HepG2 (cell line): Measurements from ENCODE around the gene CTNND1. TPM values are rescaled to one million over a fixed set of nuclear protein-coding genes. Genes with fewer than 3 reads are reported as not detected.
A peak's percentile ranks its signal among the peaks of the same experiment; 100 is the strongest.

Experiments used
- ATAC-seq: fragments of 200-7000 bp; cut with Tn5 transposase; 3 replicates; pipeline ENCODE4 v1.9.1; 2020; ENCODE audit warnings: mild to moderate bottlenecking, moderate library complexity
- BruUV-seq: library from RNA; stranded (reverse); fragments of 400-500 nt; replicated peaks from 2 replicates; lab custom pipeline; 2021; lab: Mats Ljungman, UMichigan
- CTCF ChIA-PET: fragments of 300-600 bp; formaldehyde crosslinking; extraction: SDS; loops from one replicate; lab custom pipeline; 2021; ENCODE audit warnings: low total read pairs, inconsistent platforms, low intra/inter-chr PET ratio; lab: Yijun Ruan, JAX
- POLR2A ChIA-PET: fragments of 350-600 bp; sonication (Branson Sonifier 250); formaldehyde crosslinking; loops from one replicate; lab custom pipeline; 2020; ENCODE audit warnings: antibody characterized with exemption, inconsistent platforms; lab: Yijun Ruan, JAX
- DNase-seq: peaks from one replicate; pipeline ENCODE4 v3.0.0-alpha.2; 2015; ENCODE audit warnings: low spot score
- FAIRE-seq: peaks from 3 replicates; lab custom pipeline; 2011; peaks lifted over from hg19 to GRCh38; lab: Jason Lieb, UNC
- H2AFZ ChIP-seq: one replicate; pipeline ENCODE4 v1.6.1; 2011; ENCODE audit warnings: low read length, inconsistent platforms
- H3K27ac ChIP-seq: fragments of 300-600 bp; 3 replicates; pipeline ENCODE4 v1.8.0; 2011; ENCODE audit warnings: mixed run types, mild to moderate bottlenecking, mixed read lengths, low read length, inconsistent platforms; ENCODE audit not compliant: insufficient read depth; ENCODE audit errors: extremely low read length
- H3K27me3 ChIP-seq, 2 experiments: fragments of 200-600 bp in 1 of 2; 2 replicates in 1 of 2; 3 replicates in 1 of 2; pipeline versions ENCODE4 v1.6.0 to v1.8.0; 2011; ENCODE audit warnings: low read length in 2 of 2, mild to moderate bottlenecking in 2 of 2, moderate library complexity in 2 of 2, inconsistent platforms in 1 of 2; ENCODE audit not compliant: insufficient read depth in 2 of 2, control insufficient read depth in 1 of 2
- H3K36me3 ChIP-seq, 2 experiments: fragments of 200-600 bp in 1 of 2; replicated peaks in 1 of 2; 2 replicates in 1 of 2; 3 replicates in 1 of 2; pipeline versions ENCODE4 v1.5.1 to v1.8.0; 2011; ENCODE audit warnings: low read length in 2 of 2, inconsistent platforms in 1 of 2; ENCODE audit not compliant: insufficient read depth in 2 of 2, control insufficient read depth in 1 of 2
- H3K4me1 ChIP-seq: 2 replicates; pipeline ENCODE4 v1.5.1; 2012; ENCODE audit warnings: low read length, inconsistent platforms; ENCODE audit not compliant: insufficient read depth
- H3K4me2 ChIP-seq: 2 replicates; pipeline ENCODE4 v1.6.0; 2011; ENCODE audit warnings: low read depth, low read length, inconsistent platforms
- H3K4me3 ChIP-seq, 3 experiments: fragments of 200-600 bp in 1 of 3; sonication (generic), shearing (Covaris generic) in 1 of 3; replicated peaks in 1 of 3; 2 replicates each; pipeline ENCODE4 v1.5.1; 2011 to 2016; ENCODE audit warnings: low read length in 3 of 3, inconsistent platforms in 2 of 3, low read depth in 2 of 3, mild to moderate bottlenecking in 2 of 3, control low read depth in 1 of 3, mixed read lengths in 1 of 3; ENCODE audit not compliant: insufficient read depth in 1 of 3
- H3K79me2 ChIP-seq: one replicate; pipeline ENCODE4 v1.6.1; 2011; ENCODE audit warnings: low read length, inconsistent platforms; ENCODE audit not compliant: insufficient read depth
- H3K9ac ChIP-seq: 2 replicates; pipeline ENCODE4 v1.6.0; 2011; ENCODE audit warnings: mild to moderate bottlenecking, low read depth, low read length, inconsistent platforms; ENCODE audit not compliant: insufficient read depth
- H3K9me3 ChIP-seq: 2 replicates; pipeline ENCODE4 v1.5.1; 2012; ENCODE audit warnings: mild to moderate bottlenecking, low read length
- H4K20me1 ChIP-seq: 2 replicates; pipeline ENCODE4 v1.6.0; 2011; ENCODE audit warnings: inconsistent platforms, mild to moderate bottlenecking, low read length, moderate library complexity; ENCODE audit not compliant: insufficient read depth
- FOXP1 ChIP-seq, 2 experiments: fragments of 450-650 bp in 1 of 2; IDR thresholded peaks; 2 replicates each; pipeline ENCODE4 v1.6.1; 2017 to 2018; ENCODE audit warnings: antibody characterized with exemption in 1 of 2
- GATAD2A ChIP-seq: IDR thresholded peaks from 2 replicates; pipeline ENCODE4 v1.6.1; 2016
- HDAC2 ChIP-seq: sonication (generic); formaldehyde crosslinking; IDR thresholded peaks from 2 replicates; pipeline ENCODE4 v1.4.0; 2020; ENCODE audit warnings: missing genetic modification reagents
- REPIN1 ChIP-seq: sonication (generic); formaldehyde crosslinking; IDR thresholded peaks from 2 replicates; pipeline ENCODE4 v1.8.0; 2022; ENCODE audit warnings: missing genetic modification reagents, low read depth, mild to moderate bottlenecking, borderline replicate concordance
- SALL1 ChIP-seq: sonication (generic); formaldehyde crosslinking; IDR thresholded peaks from 2 replicates; pipeline ENCODE4 v1.8.0; 2022; ENCODE audit warnings: mild to moderate bottlenecking, missing genetic modification reagents
- SMAD3 ChIP-seq: sonication (generic); formaldehyde crosslinking; IDR thresholded peaks from 2 replicates; pipeline ENCODE4 v1.4.0; 2020; ENCODE audit warnings: missing genetic modification reagents
- SOX13 ChIP-seq, 3 experiments: fragments of 450-650 bp in 1 of 3; sonication (generic) in 1 of 3; formaldehyde crosslinking in 1 of 3; IDR thresholded peaks in 2 of 3; conservative IDR thresholded peaks in 1 of 3; 2 replicates each; pipeline versions ENCODE4 v1.5.0 to v1.6.1; 2016 to 2020; ENCODE audit warnings: antibody characterized with exemption in 1 of 3, mild to moderate bottlenecking in 1 of 3, missing compliant biosample characterization in 1 of 3, missing genetic modification reagents in 1 of 3, moderate library complexity in 1 of 3
- TARDBP ChIP-seq: sonication (generic); formaldehyde crosslinking; IDR thresholded peaks from 2 replicates; pipeline ENCODE4 v1.8.0; 2022; ENCODE audit warnings: mild to moderate bottlenecking, missing genetic modification reagents
- ZNF460 ChIP-seq: sonication (generic); formaldehyde crosslinking; IDR thresholded peaks from 2 replicates; pipeline ENCODE4 v1.5.1; 2020; ENCODE audit warnings: missing genetic modification reagents, mild to moderate bottlenecking, borderline replicate concordance
- WGBS: methylation state at CpG from one replicate; pipeline ENCODE4 v1.1.6; 2017; ENCODE audit warnings: low lambda C conversion rate; 5-methylcytosine and 5-hydroxymethylcytosine counted together
- in situ Hi-C: cut with HindIII; loops from 2 replicates; pipeline ENCODE4 v1.10.0; 2017; ENCODE audit warnings: low pct_unique_long_range_greater_than_20kb; ENCODE audit not compliant: extremely low pct_ligation_motif_present
- intact Hi-C: fragments of 100-400 bp; cut with micrococcal nuclease; formaldehyde crosslinking; loops from one replicate; pipeline ENCODE4 v1.10.0; 2022; ENCODE audit not compliant: unreplicated experiment
- polyA plus RNA-seq, 8 experiments: library from polyadenylated mRNA; depleted of rRNA in 3 of 8; stranded (reverse) in 7 of 8; unstranded in 1 of 8; fragments of >200 nt; fragmentation: Illumina TruSeq in 4 of 8; extraction: Trizol in 4 of 8; gene quantifications; 2 replicates each; pipeline versions ENCODE4 v1.2.1 to v1.2.3, GENCODE V29; 2011 to 2016; ENCODE audit warnings: low read depth in 4 of 8, missing spikeins in 1 of 8, mixed read lengths in 1 of 8; ENCODE audit not compliant: insufficient read depth in 1 of 8
- total RNA-seq, 5 experiments: library from RNA; depleted of rRNA; stranded (reverse); fragments of >200 nt; fragmentation: Illumina TruSeq; extraction: Trizol; gene quantifications; 2 replicates each; pipeline ENCODE4 v1.2.3, GENCODE V29; 2016; ENCODE audit warnings: low read depth in 1 of 5
- TF ChIP-seq, protein P1 (sequence below): IDR thresholded peaks from 2 replicates; pipeline ENCODE4 v1.4.0; 2020; ENCODE audit warnings: mild to moderate bottlenecking, missing genetic modification reagents
- TF ChIP-seq, protein P2 (sequence below): sonication (generic); formaldehyde crosslinking; conservative IDR thresholded peaks from 2 replicates; pipeline ENCODE4 v1.4.0; 2020; ENCODE audit warnings: mild to moderate bottlenecking, missing genetic modification reagents, moderate library complexity
- TF ChIP-seq, protein P3 (sequence below): sonication (generic); formaldehyde crosslinking; IDR thresholded peaks from 2 replicates; pipeline ENCODE4 v1.4.0; 2020; ENCODE audit warnings: missing genetic modification reagents

Gene CTNND1
- total and polyA plus RNA-seq, 2 of the 13 experiments (the other 11 are each of a cell fraction or from before 2014, with no cell fraction given), result 117 to 128 TPM

DNA sequence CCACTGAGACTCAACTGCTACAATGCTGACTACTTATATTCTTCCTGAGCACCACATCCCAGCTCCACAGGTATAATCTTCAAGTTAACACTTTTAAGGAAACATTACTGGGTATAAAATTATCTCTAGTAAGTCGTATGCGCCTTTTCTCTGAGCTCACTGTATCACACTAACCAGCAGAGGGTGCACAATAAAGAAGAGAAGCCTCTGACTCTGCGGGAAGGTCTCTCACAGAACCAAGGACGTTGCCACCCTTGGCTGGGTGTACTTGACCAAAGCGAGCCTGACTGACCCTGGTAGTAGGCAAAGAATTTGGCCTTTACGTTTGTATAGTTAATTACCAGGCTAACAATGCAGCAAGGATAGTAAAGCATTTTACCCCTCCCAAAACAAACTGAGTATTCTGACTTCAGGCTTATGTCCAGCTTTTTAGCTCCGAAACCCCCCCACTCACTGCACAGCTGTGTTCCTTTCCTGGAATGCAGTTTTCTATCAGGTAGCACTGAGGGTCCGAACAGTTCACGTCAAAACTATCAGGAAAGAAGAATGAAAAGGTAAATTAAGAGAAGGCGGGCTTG lies 9.8 kb upstream of the CTNND1 start, which contains the start of gene BTBD18:
Gene BTBD18, minus strand, starts transcription at position 144 of the 578 bp plus-strand sequence. CDS start 631 bp downstream, outside the sequence.
- no peak within 1 kb of the TSS for H3K4me3 ChIP-seq
- ChIA-PET CTCF (interaction anchor here (1.5 to 3.1 kb wide), 2 partner anchors 49 to 761 kb away, joined by 5 to 47 read pairs; no protein-coding TSS in a partner anchor), POLR2A (interaction anchor here (0.5 to 2.9 kb wide), 6 partner anchors 10 to 1800 kb away, joined by 3 to 19 read pairs (median 10); partner anchors contain the start of genes CTNND1 and SELENOH)
- no peaks in the 10 kb centered on the region for H3K27me3 ChIP-seq
- no peaks in the 10 kb centered on the region for H3K79me2 ChIP-seq
- H3K27ac ChIP-seq, result peak within 1 kb of the TSS; percentile 31
- intact Hi-C loops, result loop anchor here (1.0 kb wide), 1 partner anchor 49 kb away; no protein-coding TSS in a partner anchor
- H3K36me3 ChIP-seq, result no peaks in the 10 kb centered on the region
- no TSS peak for BruUV-seq
- ATAC-seq (peak; percentile 94), FAIRE-seq (peak; percentile 83), DNase-seq (peak; percentile 83)
- H4K20me1 ChIP-seq, result no peaks in the 10 kb centered on the region
- peaks cover 26% of the 10 kb centered on the region for H3K4me1 ChIP-seq
- no peaks in the 10 kb centered on the region for H3K9me3 ChIP-seq
- 45% methylated on average over 10 of the region's 10 CpGs for WGBS
- in situ Hi-C loops, result no loop called here
- H3K4me2 ChIP-seq, result no peak within 1 kb of the TSS
- no peak within 1 kb of the TSS for H3K9ac ChIP-seq
- no peak within 1 kb of the TSS for H2AFZ ChIP-seq
- TF ChIP-seq, protein P1, sequence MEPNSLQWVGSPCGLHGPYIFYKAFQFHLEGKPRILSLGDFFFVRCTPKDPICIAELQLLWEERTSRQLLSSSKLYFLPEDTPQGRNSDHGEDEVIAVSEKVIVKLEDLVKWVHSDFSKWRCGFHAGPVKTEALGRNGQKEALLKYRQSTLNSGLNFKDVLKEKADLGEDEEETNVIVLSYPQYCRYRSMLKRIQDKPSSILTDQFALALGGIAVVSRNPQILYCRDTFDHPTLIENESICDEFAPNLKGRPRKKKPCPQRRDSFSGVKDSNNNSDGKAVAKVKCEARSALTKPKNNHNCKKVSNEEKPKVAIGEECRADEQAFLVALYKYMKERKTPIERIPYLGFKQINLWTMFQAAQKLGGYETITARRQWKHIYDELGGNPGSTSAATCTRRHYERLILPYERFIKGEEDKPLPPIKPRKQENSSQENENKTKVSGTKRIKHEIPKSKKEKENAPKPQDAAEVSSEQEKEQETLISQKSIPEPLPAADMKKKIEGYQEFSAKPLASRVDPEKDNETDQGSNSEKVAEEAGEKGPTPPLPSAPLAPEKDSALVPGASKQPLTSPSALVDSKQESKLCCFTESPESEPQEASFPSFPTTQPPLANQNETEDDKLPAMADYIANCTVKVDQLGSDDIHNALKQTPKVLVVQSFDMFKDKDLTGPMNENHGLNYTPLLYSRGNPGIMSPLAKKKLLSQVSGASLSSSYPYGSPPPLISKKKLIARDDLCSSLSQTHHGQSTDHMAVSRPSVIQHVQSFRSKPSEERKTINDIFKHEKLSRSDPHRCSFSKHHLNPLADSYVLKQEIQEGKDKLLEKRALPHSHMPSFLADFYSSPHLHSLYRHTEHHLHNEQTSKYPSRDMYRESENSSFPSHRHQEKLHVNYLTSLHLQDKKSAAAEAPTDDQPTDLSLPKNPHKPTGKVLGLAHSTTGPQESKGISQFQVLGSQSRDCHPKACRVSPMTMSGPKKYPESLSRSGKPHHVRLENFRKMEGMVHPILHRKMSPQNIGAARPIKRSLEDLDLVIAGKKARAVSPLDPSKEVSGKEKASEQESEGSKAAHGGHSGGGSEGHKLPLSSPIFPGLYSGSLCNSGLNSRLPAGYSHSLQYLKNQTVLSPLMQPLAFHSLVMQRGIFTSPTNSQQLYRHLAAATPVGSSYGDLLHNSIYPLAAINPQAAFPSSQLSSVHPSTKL (CRISPR knock-in tag), result peak; percentile 44; the same call in 1 of the 2 replicates
- TF ChIP-seq SOX13 (IDR thresholded peaks at IDR 0.05) (no peak), SOX13 (CRISPR knock-in tag; conservative IDR thresholded peaks at IDR 0.05 in 1 of 2, IDR thresholded peaks at IDR 0.05 in 1 of 2) (peak in 1 of 2 experiments; percentile 68; a peak in 2 of 4 replicates), ZNF460 (CRISPR knock-in tag) (no peak), GATAD2A (CRISPR knock-in tag) (peak; percentile 43), SALL1 (CRISPR knock-in tag) (peak; percentile 33; the same call in 1 of the 2 replicates), REPIN1 (CRISPR knock-in tag) (no peak; the same call in 1 of the 2 replicates), FOXP1 (IDR thresholded peaks at IDR 0.05) (no peak), FOXP1 (CRISPR knock-in tag; IDR thresholded peaks at IDR 0.05) (0 out of 2 replicates have a peak, but pooled peaks have one; percentile 6), HDAC2 (CRISPR knock-in tag) (peak; percentile 21; the same call in 1 of the 2 replicates), SMAD3 (CRISPR knock-in tag) (0 out of 2 replicates have a peak, but pooled peaks have one; percentile 30), TARDBP (CRISPR knock-in tag) (0 out of 2 replicates have a peak, but pooled peaks have one; percentile 20)
- TF ChIP-seq, protein P2, sequence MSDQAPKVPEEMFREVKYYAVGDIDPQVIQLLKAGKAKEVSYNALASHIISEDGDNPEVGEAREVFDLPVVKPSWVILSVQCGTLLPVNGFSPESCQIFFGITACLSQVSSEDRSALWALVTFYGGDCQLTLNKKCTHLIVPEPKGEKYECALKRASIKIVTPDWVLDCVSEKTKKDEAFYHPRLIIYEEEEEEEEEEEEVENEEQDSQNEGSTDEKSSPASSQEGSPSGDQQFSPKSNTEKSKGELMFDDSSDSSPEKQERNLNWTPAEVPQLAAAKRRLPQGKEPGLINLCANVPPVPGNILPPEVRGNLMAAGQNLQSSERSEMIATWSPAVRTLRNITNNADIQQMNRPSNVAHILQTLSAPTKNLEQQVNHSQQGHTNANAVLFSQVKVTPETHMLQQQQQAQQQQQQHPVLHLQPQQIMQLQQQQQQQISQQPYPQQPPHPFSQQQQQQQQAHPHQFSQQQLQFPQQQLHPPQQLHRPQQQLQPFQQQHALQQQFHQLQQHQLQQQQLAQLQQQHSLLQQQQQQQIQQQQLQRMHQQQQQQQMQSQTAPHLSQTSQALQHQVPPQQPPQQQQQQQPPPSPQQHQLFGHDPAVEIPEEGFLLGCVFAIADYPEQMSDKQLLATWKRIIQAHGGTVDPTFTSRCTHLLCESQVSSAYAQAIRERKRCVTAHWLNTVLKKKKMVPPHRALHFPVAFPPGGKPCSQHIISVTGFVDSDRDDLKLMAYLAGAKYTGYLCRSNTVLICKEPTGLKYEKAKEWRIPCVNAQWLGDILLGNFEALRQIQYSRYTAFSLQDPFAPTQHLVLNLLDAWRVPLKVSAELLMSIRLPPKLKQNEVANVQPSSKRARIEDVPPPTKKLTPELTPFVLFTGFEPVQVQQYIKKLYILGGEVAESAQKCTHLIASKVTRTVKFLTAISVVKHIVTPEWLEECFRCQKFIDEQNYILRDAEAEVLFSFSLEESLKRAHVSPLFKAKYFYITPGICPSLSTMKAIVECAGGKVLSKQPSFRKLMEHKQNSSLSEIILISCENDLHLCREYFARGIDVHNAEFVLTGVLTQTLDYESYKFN (CRISPR knock-in tag), result 0 out of 2 replicates have a peak, but pooled peaks have one; percentile 13
- TF ChIP-seq, protein P3, sequence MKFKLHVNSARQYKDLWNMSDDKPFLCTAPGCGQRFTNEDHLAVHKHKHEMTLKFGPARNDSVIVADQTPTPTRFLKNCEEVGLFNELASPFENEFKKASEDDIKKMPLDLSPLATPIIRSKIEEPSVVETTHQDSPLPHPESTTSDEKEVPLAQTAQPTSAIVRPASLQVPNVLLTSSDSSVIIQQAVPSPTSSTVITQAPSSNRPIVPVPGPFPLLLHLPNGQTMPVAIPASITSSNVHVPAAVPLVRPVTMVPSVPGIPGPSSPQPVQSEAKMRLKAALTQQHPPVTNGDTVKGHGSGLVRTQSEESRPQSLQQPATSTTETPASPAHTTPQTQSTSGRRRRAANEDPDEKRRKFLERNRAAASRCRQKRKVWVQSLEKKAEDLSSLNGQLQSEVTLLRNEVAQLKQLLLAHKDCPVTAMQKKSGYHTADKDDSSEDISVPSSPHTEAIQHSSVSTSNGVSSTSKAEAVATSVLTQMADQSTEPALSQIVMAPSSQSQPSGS, result no peak
